Kidney (tissue), 14 donors: Measurements from ENCODE around the gene SFSWAP. TPM values are rescaled to one million over a fixed set of nuclear protein-coding genes. Genes with fewer than 3 reads are reported as not detected.

Experiments used
- DNase-seq, 5 donors: peaks; one replicate each; pipeline ENCODE4 v3.0.0-alpha.2; 2013 to 2020
- FAIRE-seq: peaks from 2 replicates; lab custom pipeline; 2012; peaks lifted over from hg19 to GRCh38; lab: Jason Lieb, UNC
- H3K27ac ChIP-seq, 2 donors: one replicate each; pipeline ENCODE4 v1.7.0; 2013; ENCODE audit warnings: low read depth in 2 of 2, low read length in 2 of 2, inconsistent platforms in 1 of 2
- H3K27me3 ChIP-seq: one replicate; pipeline ENCODE4 v1.7.1; 2013; ENCODE audit warnings: low read length, inconsistent platforms; ENCODE audit not compliant: control insufficient read depth, insufficient read depth
- H3K36me3 ChIP-seq, 3 donors: one replicate each; pipeline versions ENCODE4 v1.7.0 to v1.7.1; 2013; ENCODE audit warnings: low read length in 3 of 3, control low read depth in 1 of 3, inconsistent platforms in 1 of 3; ENCODE audit not compliant: insufficient read depth in 3 of 3, control insufficient read depth in 2 of 3
- H3K4me1 ChIP-seq, 3 donors: one replicate each; pipeline versions ENCODE4 v1.7.0 to v1.7.1; 2013; ENCODE audit warnings: low read length in 3 of 3, inconsistent platforms in 1 of 3, low read depth in 1 of 3; ENCODE audit not compliant: control insufficient read depth in 2 of 3, insufficient read depth in 2 of 3
- H3K4me3 ChIP-seq, 3 donors: one replicate each; pipeline versions ENCODE4 v1.7.0 to v1.8.1; 2013; ENCODE audit warnings: low read length in 3 of 3, control low read depth in 1 of 3, inconsistent platforms in 1 of 3
- H3K9ac ChIP-seq, 3 donors: one replicate each; pipeline versions ENCODE4 v1.7.0 to v1.7.1; 2013; ENCODE audit warnings: low read length in 3 of 3, control low read depth in 1 of 3, inconsistent platforms in 1 of 3
- H3K9me3 ChIP-seq, 3 donors: one replicate each; pipeline versions ENCODE4 v1.7.0 to v1.7.1; 2013; ENCODE audit warnings: low read length in 3 of 3, control low read depth in 1 of 3, inconsistent platforms in 1 of 3; ENCODE audit not compliant: control insufficient read depth in 2 of 3, insufficient read depth in 1 of 3
- CTCF ChIP-seq: IDR thresholded peaks from 3 replicates; pipeline ENCODE4 v1.5.1; 2012; ENCODE audit warnings: mild to moderate bottlenecking, moderate library complexity, borderline replicate concordance; ENCODE audit not compliant: insufficient read depth; ENCODE audit errors: extremely low read depth
- intact Hi-C: fragments of 100-400 bp; cut with DNase I; formaldehyde crosslinking; loops from one replicate; pipeline ENCODE4 v1.11.1; 2022
- polyA plus RNA-seq: library from polyadenylated mRNA; stranded (reverse); fragments of 350-450 nt; fragmentation: Illumina TruSeq; extraction: RNeasy Lipid Tissue Mini Kit (QIAGEN cat#74804); gene quantifications from one replicate; pipeline ENCODE4 v1.2.3, GENCODE V29; 2014; ENCODE audit warnings: low read depth, low replicate concordance; ENCODE audit not compliant: insufficient read depth
- total RNA-seq: library from RNA; stranded (reverse); fragmentation: NEBNext Ultra II Directional; extraction: Animal tissue kit (Norgen Biotek cat#: 25700); gene quantifications from one replicate; pipeline ENCODE4 v1.2.1, GENCODE V29; 2021
- donor health status: control.
- donor health status: control.
- donor health status: control.
- donor health status: control.
- donor health status: control.
- donor health status: DM: yes; HTN: yes; CAD: no.
- donor health status: Normal renal cell carcinoma (clear cell type).

The SFSWAP gene
- total and polyA plus RNA-seq, 2 donors from 2014 or later, result 13.9 to 46.2 TPM

- TF ChIP-seq CTCF, result no peak
- Histone ChIP-seq H3K9me3 (no peaks in the 10 kb centered on the region), H3K36me3 (peaks cover under 1 to 26% (median 21%) of the 10 kb centered on the region in 3 donors), H3K4me3 (no peak overlapping the region), H3K9ac (no peak overlapping the region), H3K27me3 (no peaks in the 10 kb centered on the region), H3K4me1 (no peaks in the 10 kb centered on the region), H3K27ac (no peak overlapping the region)
- no peak for DNase-seq
- no peak for FAIRE-seq
- intact Hi-C loops, result no loop called here
These were observed 25.7 kb downstream of the SFSWAP start for GRCh38 chr12:131736446-131737149.

GRCh38 chr12:131737150-131737827 is 26.4 kb downstream of the SFSWAP start:
- no peak for FAIRE-seq
- Histone ChIP-seq H3K36me3 (peaks cover 3 to 32% (median 19%) of the 10 kb centered on the region in 3 donors), H3K4me1 (no peaks in the 10 kb centered on the region), H3K4me3 (no peak overlapping the region), H3K9ac (no peak overlapping the region), H3K27ac (no peak overlapping the region), H3K27me3 (no peaks in the 10 kb centered on the region), H3K9me3 (peaks cover 0 to 1% (median 0%) of the 10 kb centered on the region in 3 donors)
- DNase-seq, result no peak
- no peak for TF ChIP-seq CTCF
- intact Hi-C loops, result no loop called here

GRCh38 chr12:131738196-131738595 is 27.3 kb downstream of the SFSWAP start:
- Histone ChIP-seq H3K27ac (no peak overlapping the region), H3K4me3 (no peak overlapping the region), H3K4me1 (no peaks in the 10 kb centered on the region), H3K9ac (no peak overlapping the region), H3K36me3 (peaks cover 4 to 38% (median 15%) of the 10 kb centered on the region in 3 donors), H3K27me3 (no peaks in the 10 kb centered on the region), H3K9me3 (peaks cover 0 to 1% (median 0%) of the 10 kb centered on the region in 3 donors)
- FAIRE-seq (no peak), DNase-seq (no peak)
- TF ChIP-seq CTCF, result no peak
- intact Hi-C loops, result no loop called here
